ENCODE data around the gene TRERF1. TPM values are rescaled to one million over a fixed set of nuclear protein-coding genes. Genes with fewer than 3 reads are reported as not detected.

The TRERF1 gene
- total and polyA plus RNA-seq, 2 experiments from 2014 or later: 11.2 to 20.6 TPM

GRCh38 chr6:42190554-42191183 lies 261.1 kb downstream of the TRERF1 start:
- H3K9me2 ChIP-seq (ENCODE audit: insufficient read depth): no peaks in the 10 kb centered on the region; the same call in 1 of the 2 replicates
- no peak overlapping the region for H3K4me2 ChIP-seq
- H3K4me1 ChIP-seq (ENCODE audit: insufficient read depth): peaks cover 10% of the 10 kb centered on the region
- Mint-ChIP-seq H3K27ac (no peak overlapping the region), H3K4me3 (no peak overlapping the region), H3K9me3 (no peaks in the 10 kb centered on the region), H3K4me1 (peaks cover 26% of the 10 kb centered on the region), H3K36me3 (ENCODE audit: low read depth) (no peaks in the 10 kb centered on the region; the same call in 2 of the 3 replicates), H3K27me3 (ENCODE audit: insufficient read depth, low read depth, poor library complexity) (peaks cover 9% of the 10 kb centered on the region)
- H3K36me3 ChIP-seq (ENCODE audit: insufficient read depth): no peaks in the 10 kb centered on the region
- peaks cover 6% of the 10 kb centered on the region; the same call in 1 of the 2 replicates for H3F3A ChIP-seq (replicated peaks; ENCODE audit: low read depth)
- H2AFZ ChIP-seq: no peak overlapping the region
- H3K27me3 ChIP-seq (ENCODE audit: insufficient read depth): no peaks in the 10 kb centered on the region
- no peaks in the 10 kb centered on the region for H3K79me2 ChIP-seq (replicated peaks; ENCODE audit: insufficient read depth)
- TF ChIP-seq POLR2AphosphoS5 (IDR thresholded peaks at IDR 0.05; ENCODE audit: low read depth): no peak
- no peak for TF ChIP-seq ZNF331 (CRISPR knock-in tag; IDR thresholded peaks at IDR 0.05; ENCODE audit: low read depth)
- TF ChIP-seq STAT1 (IDR thresholded peaks at IDR 0.05; ENCODE audit: unreplicated experiment): no peak
- no peak for TF ChIP-seq CREB1 (CRISPR knock-in tag; IDR thresholded peaks at IDR 0.05; ENCODE audit: low read depth)
- DNase-seq (ENCODE audit: low spot score) (no peak), ATAC-seq (no peak)
- no peak overlapping the region for H3K4me3 ChIP-seq
- no peaks in the 10 kb centered on the region for H4K20me1 ChIP-seq (replicated peaks; ENCODE audit: insufficient read depth)
- no peak overlapping the region for H3K27ac ChIP-seq (ENCODE audit: low read depth)

GRCh38 chr6:42188406-42188805 lies 263.3 kb downstream of the TRERF1 start:
- peaks cover 30% of the 10 kb centered on the region for H3K4me1 Mint-ChIP-seq
- H3K27me3 ChIP-seq (ENCODE audit: insufficient read depth): no peaks in the 10 kb centered on the region
- no peak overlapping the region for H2AFZ ChIP-seq
- H3K4me1 ChIP-seq (ENCODE audit: insufficient read depth): peaks cover 4% of the 10 kb centered on the region
- no peaks in the 10 kb centered on the region; the same call in 1 of the 2 replicates for H3F3A ChIP-seq (replicated peaks; ENCODE audit: low read depth)
- H3K4me3 Mint-ChIP-seq: no peak overlapping the region
- H3K79me2 ChIP-seq (replicated peaks; ENCODE audit: insufficient read depth): no peaks in the 10 kb centered on the region
- H3K36me3 ChIP-seq (ENCODE audit: insufficient read depth): no peaks in the 10 kb centered on the region
- DNase-seq (ENCODE audit: low spot score) (no peak), ATAC-seq (no peak)
- H3K36me3 Mint-ChIP-seq (ENCODE audit: low read depth): no peaks in the 10 kb centered on the region
- H3K9me2 ChIP-seq (ENCODE audit: insufficient read depth): no peaks in the 10 kb centered on the region
- no peak overlapping the region for H3K27ac Mint-ChIP-seq
- H3K4me3 ChIP-seq: no peak overlapping the region
- peaks cover 10% of the 10 kb centered on the region for H3K27me3 Mint-ChIP-seq (ENCODE audit: insufficient read depth, low read depth, poor library complexity)
- H3K9me3 Mint-ChIP-seq: no peaks in the 10 kb centered on the region
- no peak overlapping the region for H3K27ac ChIP-seq (ENCODE audit: low read depth)
- no peak overlapping the region for H3K4me2 ChIP-seq
- H4K20me1 ChIP-seq (replicated peaks; ENCODE audit: insufficient read depth): no peaks in the 10 kb centered on the region
- TF ChIP-seq REST (IDR thresholded peaks at IDR 0.05; ENCODE audit: unreplicated experiment) (no peak), STAT1 (IDR thresholded peaks at IDR 0.05; ENCODE audit: unreplicated experiment) (no peak), ETS1 (IDR thresholded peaks at IDR 0.05) (no peak), POLR2AphosphoS5 (IDR thresholded peaks at IDR 0.05; ENCODE audit: low read depth) (no peak), NANOG (IDR thresholded peaks at IDR 0.05; ENCODE audit: borderline replicate concordance) (no peak), CREB1 (CRISPR knock-in tag; IDR thresholded peaks at IDR 0.05; ENCODE audit: low read depth) (no peak), ZNF114 (CRISPR knock-in tag; IDR thresholded peaks at IDR 0.05) (no peak), CTCF (conservative IDR thresholded peaks at IDR 0.05; ENCODE audit: low read depth in 2 of 2) (no peak), ZNF331 (CRISPR knock-in tag; IDR thresholded peaks at IDR 0.05; ENCODE audit: low read depth) (no peak)

All from GM23338 (cell line).